ENCODE data around the gene RPS2. TPM values are rescaled to one million over a fixed set of nuclear protein-coding genes. Genes with fewer than 3 reads are reported as not detected.

Gene RPS2
- total and polyA plus RNA-seq, 5 experiments from 2014 or later: 3,016 to 7,644 (median 6,506) TPM

- POLR2A ChIA-PET: interaction anchor here (0.6 kb wide), 1 partner anchor 91 kb away, joined by 3 read pairs; no protein-coding TSS in a partner anchor
These were observed 33.1 kb upstream of the RPS2 start for GRCh38 chr16:1997494-1998359.

GRCh38 chr16:1993731-1994131, 29.1 kb upstream of the RPS2 start:
- DNase-seq: no peak
- peaks cover 6 to 25% (median 17%) of the 10 kb centered on the region in 4 donors for H3K4me1 Mint-ChIP-seq
- POLR2A ChIA-PET: interaction anchor here (1.3 to 5.9 kb wide), 3 partner anchors 8 to 28 kb away, joined by 5 to 47 read pairs (median 21); partner anchors contain the start of genes RNF151, RPS2 and ZNF598
- peaks cover 0 to 11% (median 0%) of the 10 kb centered on the region in 3 donors for H3K36me3 Mint-ChIP-seq
- ATAC-seq: no peak
- peaks cover 1 to 18% (median 3%) of the 10 kb centered on the region in 5 donors for H3K27me3 Mint-ChIP-seq
- peak overlapping the region in 8 of 10 donors; percentile 3 to 68 (median 46) for H3K4me3 Mint-ChIP-seq
- H3K27ac Mint-ChIP-seq: peak overlapping the region in 9 of 10 donors; percentile 51 to 89 (median 85)
- H3K9me3 Mint-ChIP-seq: no peaks in the 10 kb centered on the region

More at GRCh38 chr16:1997494-1998359, 33.1 kb upstream of the RPS2 start:
- DNase-seq: no peak
- no peak overlapping the region for H3K4me3 Mint-ChIP-seq
- H3K9me3 Mint-ChIP-seq: no peaks in the 10 kb centered on the region
- ATAC-seq: no peak
- H3K4me1 Mint-ChIP-seq: peaks cover 0 to 7% (median 5%) of the 10 kb centered on the region in 4 donors
- H3K27ac Mint-ChIP-seq: peak overlapping the region in 1 of 10 donors; percentile 37
- H3K27me3 Mint-ChIP-seq: no peaks in the 10 kb centered on the region
- H3K36me3 Mint-ChIP-seq: peaks cover 0 to 35% (median 4%) of the 10 kb centered on the region in 3 donors

DNA sequence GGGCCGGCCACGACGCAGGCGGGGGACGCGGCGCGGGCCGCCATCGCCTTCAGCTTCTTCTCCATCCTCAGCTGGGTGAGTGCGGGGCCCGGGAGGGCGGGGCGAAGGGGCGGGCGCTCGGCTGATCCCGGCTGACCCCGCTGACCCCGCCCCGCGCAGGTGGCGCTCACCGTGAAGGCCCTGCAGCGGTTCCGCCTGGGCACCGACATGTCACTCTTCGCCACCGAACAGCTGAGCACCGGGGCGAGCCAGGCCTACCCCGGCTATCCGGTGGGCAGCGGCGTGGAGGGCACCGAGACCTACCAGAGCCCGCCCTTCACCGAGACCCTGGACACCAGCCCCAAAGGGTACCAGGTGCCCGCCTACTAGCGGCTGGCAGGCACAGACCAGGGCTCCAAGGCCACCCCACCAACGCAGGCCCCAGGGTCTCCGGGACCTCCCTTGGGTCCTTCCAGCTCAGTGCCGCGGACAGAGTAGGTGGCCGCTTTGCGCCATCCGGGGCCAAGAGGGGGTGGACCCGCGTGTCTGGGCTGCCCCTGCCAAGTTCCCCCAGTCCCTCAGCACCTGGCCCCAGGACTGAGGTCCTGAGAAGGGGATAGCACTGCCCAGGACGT, 28.2 kb upstream of the RPS2 start:
- ATAC-seq: no peak
- Mint-ChIP-seq H3K27ac (peak overlapping the region in 1 of 10 donors; percentile 89), H3K4me1 (peaks cover 9 to 27% (median 18%) of the 10 kb centered on the region in 4 donors), H3K27me3 (peaks cover 2 to 24% (median 7%) of the 10 kb centered on the region in 5 donors), H3K36me3 (peaks cover 0 to 4% (median 2%) of the 10 kb centered on the region in 3 donors), H3K4me3 (no peak overlapping the region), H3K9me3 (no peaks in the 10 kb centered on the region)
- POLR2A ChIA-PET: interaction anchor here (0.8 to 5.9 kb wide), 6 partner anchors 9 to 162 kb away, joined by 3 to 47 read pairs (median 6); partner anchors contain the start of genes PKD1, RNF151, RPS2 and TRAF7
- peak in 1 of 10 donors; percentile 21 for DNase-seq

DNA sequence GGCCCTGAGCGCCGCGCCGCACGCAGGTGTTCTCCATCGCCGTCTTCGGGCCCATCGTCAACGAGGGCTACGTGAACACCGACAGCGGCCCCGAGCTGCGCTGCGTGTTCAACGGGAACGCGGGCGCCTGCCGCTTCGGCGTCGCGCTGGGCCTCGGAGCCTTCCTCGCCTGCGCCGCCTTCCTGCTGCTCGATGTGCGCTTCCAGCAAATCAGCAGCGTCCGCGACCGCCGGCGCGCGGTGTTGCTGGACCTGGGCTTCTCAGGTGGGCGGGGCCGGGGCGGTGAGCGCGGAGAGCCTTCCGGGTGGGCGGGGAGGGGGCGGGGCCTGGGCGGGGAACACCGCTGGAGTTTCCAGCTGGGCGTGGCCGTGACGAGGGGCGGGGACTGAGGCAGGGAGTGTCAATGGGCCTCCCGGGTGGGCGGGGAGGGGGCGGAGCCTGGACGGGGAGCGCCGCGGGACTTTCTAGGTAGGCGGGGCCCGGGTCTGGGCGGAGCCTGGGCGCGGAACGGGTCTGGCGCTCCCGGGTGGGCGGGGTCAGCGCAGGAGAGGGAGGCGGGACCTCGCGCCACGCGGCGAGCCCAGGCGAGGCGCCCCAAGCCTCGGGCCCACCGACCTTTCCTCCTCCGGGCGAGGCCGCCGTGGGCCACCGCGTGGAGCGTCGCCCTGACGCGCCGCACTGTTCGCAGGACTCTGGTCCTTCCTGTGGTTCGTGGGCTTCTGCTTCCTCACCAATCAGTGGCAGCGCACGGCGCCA, 27.5 kb upstream of the RPS2 start:
- Mint-ChIP-seq H3K27me3 (peaks cover 2 to 27% (median 7%) of the 10 kb centered on the region in 5 donors), H3K27ac (peak overlapping the region in 6 of 10 donors; percentile 24 to 83 (median 72)), H3K4me3 (peak overlapping the region in 9 of 10 donors; percentile 15 to 84 (median 71)), H3K4me1 (peaks cover 9 to 27% (median 18%) of the 10 kb centered on the region in 4 donors), H3K36me3 (peaks cover 0 to 3% (median 2%) of the 10 kb centered on the region in 3 donors), H3K9me3 (no peaks in the 10 kb centered on the region)
- POLR2A ChIA-PET: interaction anchor here (0.8 to 5.9 kb wide), 9 partner anchors 12 to 163 kb away, joined by 3 to 47 read pairs (median 4); partner anchors contain the start of genes MSRB1, NTHL1, PKD1 and RNF151
- DNase-seq (peak; percentile 86 to 100 (median 95)), ATAC-seq (peak; percentile 72 to 82)

- ATAC-seq: no peak
- Mint-ChIP-seq H3K9me3 (no peaks in the 10 kb centered on the region), H3K36me3 (peaks cover 0 to 8% (median 4%) of the 10 kb centered on the region in 3 donors), H3K27ac (peak overlapping the region in 9 of 10 donors; percentile 24 to 86 (median 77)), H3K4me3 (peak overlapping the region; percentile 68 to 84 (median 78)), H3K27me3 (peaks cover 2 to 30% (median 11%) of the 10 kb centered on the region in 5 donors), H3K4me1 (peaks cover 9 to 27% (median 18%) of the 10 kb centered on the region in 4 donors)
- POLR2A ChIA-PET: interaction anchor here (1.0 to 5.9 kb wide), 10 partner anchors 17 to 541 kb away, joined by 3 to 47 read pairs (median 4); partner anchors contain the start of genes MSRB1, NTHL1, PKD1 and RNF151
- no peak for DNase-seq
These were observed 26.9 kb upstream of the RPS2 start for GRCh38 chr16:1991588-1991947.

- peak overlapping the region; percentile 68 to 84 (median 78) for H3K4me3 Mint-ChIP-seq
- POLR2A ChIA-PET: interaction anchor here (1.0 to 5.9 kb wide), 10 partner anchors 17 to 541 kb away, joined by 3 to 47 read pairs (median 4); partner anchors contain the start of genes MSRB1, NTHL1, PKD1 and RNF151
- H3K27ac Mint-ChIP-seq: peak overlapping the region in 8 of 10 donors; percentile 22 to 86 (median 78)
- peaks cover 9 to 27% (median 18%) of the 10 kb centered on the region in 4 donors for H3K4me1 Mint-ChIP-seq
- DNase-seq (peak in 4 of 10 donors; percentile 40 to 51 (median 45)), ATAC-seq (peak; percentile 29 to 35)
- no peaks in the 10 kb centered on the region for H3K9me3 Mint-ChIP-seq
- peaks cover 2 to 30% (median 13%) of the 10 kb centered on the region in 5 donors for H3K27me3 Mint-ChIP-seq
- H3K36me3 Mint-ChIP-seq: peaks cover 0 to 13% (median 7%) of the 10 kb centered on the region in 3 donors
These were observed 26.5 kb upstream of the RPS2 start for GRCh38 chr16:1991135-1991551.

- ATAC-seq (no peak), DNase-seq (peak in 1 of 10 donors; percentile 19)
- peaks cover 7 to 27% (median 18%) of the 10 kb centered on the region in 4 donors for H3K4me1 Mint-ChIP-seq
- H3K27me3 Mint-ChIP-seq: peaks cover 2 to 30% (median 13%) of the 10 kb centered on the region in 5 donors
- POLR2A ChIA-PET: interaction anchor here (1.0 to 5.9 kb wide), 6 partner anchors 18 to 542 kb away, joined by 3 to 47 read pairs (median 8); partner anchors contain the start of genes RNF151, RPS2, TBL3 and TRAF7
- H3K27ac Mint-ChIP-seq: peak overlapping the region in 8 of 10 donors; percentile 13 to 86 (median 78)
- H3K36me3 Mint-ChIP-seq: peaks cover 0 to 18% (median 7%) of the 10 kb centered on the region in 3 donors
- H3K4me3 Mint-ChIP-seq: peak overlapping the region; percentile 68 to 84 (median 78)
- no peaks in the 10 kb centered on the region for H3K9me3 Mint-ChIP-seq
These were observed 25.9 kb upstream of the RPS2 start for GRCh38 chr16:1990351-1991134.

DNA sequence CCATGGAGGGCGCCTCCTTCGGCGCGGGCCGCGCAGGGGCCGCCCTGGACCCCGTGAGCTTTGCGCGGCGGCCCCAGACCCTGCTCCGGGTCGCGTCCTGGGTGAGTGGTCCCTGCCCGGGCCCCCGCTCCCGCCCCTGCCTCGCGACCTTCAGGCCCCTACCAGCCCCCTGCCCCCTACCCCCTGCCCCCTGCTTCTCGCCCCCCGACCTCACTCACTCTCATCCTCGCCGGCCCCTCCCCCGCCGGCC, 25.4 kb upstream of the RPS2 start:
- H3K9me3 Mint-ChIP-seq: no peaks in the 10 kb centered on the region

GRCh38 chr16:1989209-1990100, 24.8 kb upstream of the RPS2 start, which contains the start of gene SYNGR3:
TSS of gene SYNGR3 (plus strand) at chr16:1989970. CDS start at chr16:1990103, 133 bp downstream.
- Mint-ChIP-seq H3K4me1 (peaks cover 4 to 36% (median 27%) of the 10 kb centered on the region in 4 donors), H3K4me3 (peak within 1 kb of the TSS; percentile 44 to 84 (median 76)), H3K9me3 (no peaks in the 10 kb centered on the region), H3K27ac (peak within 1 kb of the TSS in 4 of 10 donors; percentile 22 to 91 (median 76)), H3K27me3 (peaks cover 2 to 30% (median 13%) of the 10 kb centered on the region in 5 donors), H3K36me3 (peaks cover 0 to 18% (median 7%) of the 10 kb centered on the region in 3 donors)
- DNase-seq (no peak), ATAC-seq (no peak)
- POLR2A ChIA-PET: interaction anchor here (0.5 to 5.9 kb wide), 3 partner anchors 19 to 536 kb away, joined by 6 to 47 read pairs (median 21); partner anchors contain the start of genes RNF151, RPS2 and ZNF598

More for the DNA sequence above, 25.4 kb upstream of the RPS2 start:
- no peak overlapping the region for H3K27ac Mint-ChIP-seq
- POLR2A ChIA-PET: interaction anchor here (1.2 to 5.9 kb wide), 3 partner anchors 19 to 165 kb away, joined by 6 to 47 read pairs (median 21); partner anchors contain the start of genes RNF151, RPS2, TRAF7 and ZNF598
- H3K4me3 Mint-ChIP-seq: peak overlapping the region in 1 of 10 donors; percentile 72
- peaks cover 4 to 30% (median 22%) of the 10 kb centered on the region in 4 donors for H3K4me1 Mint-ChIP-seq
- DNase-seq (no peak), ATAC-seq (no peak)
- H3K27me3 Mint-ChIP-seq: peaks cover 2 to 30% (median 13%) of the 10 kb centered on the region in 5 donors
- peaks cover 0 to 18% (median 7%) of the 10 kb centered on the region in 3 donors for H3K36me3 Mint-ChIP-seq

DNA sequence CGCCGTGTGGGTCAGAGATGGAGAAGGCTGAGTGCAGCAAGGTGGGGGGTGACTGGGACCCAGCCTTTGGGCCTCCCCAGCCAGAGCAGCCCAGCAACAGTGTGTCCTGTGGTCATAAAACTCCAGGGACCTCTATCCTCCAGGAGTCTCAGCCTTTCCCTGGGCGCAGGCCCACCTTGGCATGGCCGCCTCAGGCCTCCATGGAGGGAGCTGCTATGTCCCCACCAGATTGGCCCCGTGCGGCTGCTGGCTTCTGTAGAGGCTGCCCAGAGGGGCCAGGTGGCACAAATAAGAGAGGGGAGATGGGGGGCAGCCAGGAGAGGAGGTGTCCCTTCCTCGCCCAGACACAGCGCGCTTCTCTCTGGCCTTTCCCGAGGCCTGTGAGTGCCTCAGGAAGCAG, 22.6 kb upstream of the RPS2 start:
- peaks cover 9 to 43% (median 30%) of the 10 kb centered on the region in 4 donors for H3K4me1 Mint-ChIP-seq
- no peak overlapping the region for H3K27ac Mint-ChIP-seq
- DNase-seq (no peak), ATAC-seq (no peak)
- H3K9me3 Mint-ChIP-seq: no peaks in the 10 kb centered on the region
- H3K36me3 Mint-ChIP-seq: peaks cover 0 to 18% (median 7%) of the 10 kb centered on the region in 3 donors
- POLR2A ChIA-PET: interaction anchor here (0.8 to 1.2 kb wide), 2 partner anchors 9 to 21 kb away, joined by 3 read pairs; no protein-coding TSS in a partner anchor
- peaks cover 2 to 37% (median 13%) of the 10 kb centered on the region in 5 donors for H3K27me3 Mint-ChIP-seq
- peak overlapping the region in 1 of 10 donors; percentile 30 for H3K4me3 Mint-ChIP-seq

Data from naive thymus-derived CD8-positive, alpha-beta T cell (primary cell).